ENCODE data around the gene CHN1.

Gene CHN1

DNA sequence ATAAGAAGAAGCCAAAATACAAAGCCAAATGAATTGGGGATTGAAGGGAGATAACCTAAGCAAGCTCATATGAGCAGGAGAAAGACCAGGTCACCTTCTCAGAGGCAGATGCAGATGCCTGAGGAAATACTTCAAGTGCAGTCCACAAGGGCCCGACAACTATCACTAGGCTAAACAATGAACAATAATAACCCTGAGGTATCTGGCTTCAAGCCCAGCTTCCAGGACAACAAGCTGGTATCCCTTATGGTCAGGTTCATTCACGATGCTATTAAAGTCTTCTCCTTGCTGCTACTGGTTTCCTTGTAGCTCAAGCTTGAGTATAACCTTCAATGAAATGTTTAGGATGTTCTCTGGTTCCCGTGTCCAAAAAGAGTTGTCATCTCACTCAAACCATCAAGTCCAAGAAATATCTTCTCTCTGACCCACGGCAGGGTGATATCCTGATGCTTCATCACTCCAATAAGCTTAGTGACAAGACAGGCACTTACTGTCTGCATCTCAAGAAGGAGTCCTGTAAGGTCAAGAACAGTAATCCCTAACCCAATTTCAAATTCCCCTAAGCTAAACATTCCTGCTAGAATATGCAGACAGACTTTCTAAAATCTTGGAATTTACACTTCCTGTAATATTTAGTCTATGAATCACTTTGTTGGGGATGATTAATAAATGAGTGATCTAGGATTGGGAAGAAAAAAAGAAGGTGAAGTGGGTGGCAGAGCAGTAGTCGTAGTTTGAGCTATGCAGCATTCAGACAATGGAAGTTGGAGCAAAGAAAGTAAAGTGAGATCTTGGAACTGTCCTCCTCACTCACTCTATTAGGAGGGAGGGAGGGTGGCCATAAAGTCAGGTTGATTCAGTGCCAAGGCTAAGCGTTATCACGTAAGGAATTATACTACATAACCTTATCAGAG, 33.1 kb downstream of the CHN1 start:
- DNase-seq (ENCODE audit: low read depth), result no peak

- DNase-seq (ENCODE audit: low read depth), result no peak
Measured at GRCh38 chr2:174970092-174970491, 35.1 kb downstream of the CHN1 start.

DNA sequence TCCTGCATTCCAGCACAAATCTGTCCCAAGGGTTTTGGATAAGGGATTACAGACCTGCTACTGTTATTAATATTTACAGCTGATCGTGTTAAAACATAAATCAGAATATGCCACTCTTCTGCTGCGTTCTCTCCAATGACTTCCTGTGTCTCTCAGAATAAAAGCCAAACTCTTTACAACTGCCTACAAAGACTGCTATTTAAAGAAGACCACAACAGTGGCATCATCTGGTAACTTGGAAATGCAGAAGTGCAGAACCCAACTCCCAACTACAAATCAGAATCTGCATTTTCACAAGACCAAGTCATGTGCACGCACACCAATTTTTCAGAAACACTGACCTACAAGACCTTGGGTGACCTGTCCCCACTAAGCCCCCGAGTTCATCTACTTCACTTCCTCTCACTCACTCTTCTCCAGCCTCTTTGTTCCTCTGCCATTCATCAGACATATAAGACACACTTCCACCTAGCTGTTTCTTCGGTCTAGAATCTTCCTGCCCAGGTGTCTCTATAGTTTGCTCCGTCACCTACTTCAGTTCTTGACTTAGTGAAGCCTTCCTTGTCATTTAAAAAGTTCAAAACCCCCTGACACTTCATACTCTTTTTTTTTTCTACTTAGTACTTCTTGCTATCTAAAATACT, 36.0 kb downstream of the CHN1 start:
- no peak for DNase-seq (ENCODE audit: low read depth)

GRCh38 chr2:174967691-174968260, 37.4 kb downstream of the CHN1 start:
- no peak for DNase-seq (ENCODE audit: low read depth)

DNA sequence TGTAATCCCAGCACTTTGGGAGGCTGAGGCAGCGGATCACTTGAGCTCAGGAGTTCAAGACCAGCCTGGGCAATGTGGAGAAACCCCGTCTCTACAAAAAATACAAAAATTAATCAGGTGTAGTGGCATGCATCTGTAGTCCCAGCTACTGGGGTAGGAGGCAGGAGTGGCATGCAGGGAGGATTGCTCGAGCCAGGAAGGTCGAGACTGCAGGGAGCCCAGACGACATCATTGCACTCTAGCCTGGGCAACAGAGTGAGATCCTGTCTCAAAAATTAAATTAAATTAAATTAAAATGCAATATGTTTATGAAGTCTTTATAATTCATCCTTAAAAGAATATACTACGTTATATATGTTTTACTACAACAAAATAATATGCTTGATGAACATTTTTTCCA, 38.1 kb downstream of the CHN1 start:
- no peak for DNase-seq (ENCODE audit: low read depth)

DNA sequence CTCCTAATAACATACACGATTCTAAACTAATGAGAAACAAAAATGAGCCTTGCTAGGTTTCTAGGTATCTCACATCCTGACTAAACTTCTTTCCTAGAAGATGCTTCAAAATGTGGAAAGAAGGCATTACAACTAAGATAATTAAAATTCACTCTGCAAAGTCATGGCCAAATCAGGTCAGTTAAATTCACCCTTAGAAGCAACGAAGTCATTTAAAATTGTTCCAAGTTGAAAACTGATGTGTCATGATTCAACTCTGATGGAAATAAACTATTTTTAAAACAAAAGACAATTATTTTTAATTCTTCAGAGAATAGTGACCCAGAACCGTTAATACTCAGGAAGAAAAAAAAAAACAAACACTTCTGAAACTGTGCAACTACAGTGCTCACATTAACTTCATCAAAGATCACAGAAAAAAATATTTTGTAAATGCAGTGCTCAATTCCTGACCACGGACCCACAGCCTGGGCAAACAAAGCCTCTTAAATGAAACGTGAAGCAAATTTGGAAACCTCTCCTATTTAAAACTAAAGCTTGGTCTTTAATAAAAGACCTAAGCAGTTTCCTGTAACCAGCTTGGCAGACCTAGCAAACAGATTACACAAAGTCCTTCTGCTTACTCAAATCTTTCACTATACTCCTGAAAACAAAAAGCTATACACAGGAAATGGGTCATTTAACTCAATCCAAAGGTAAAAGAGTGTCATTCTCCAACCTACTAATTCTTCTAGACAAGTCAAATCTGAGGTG, 39.0 kb downstream of the CHN1 start:
- DNase-seq (ENCODE audit: low read depth), result no peak

GRCh38 chr2:174965551-174965950, 39.6 kb downstream of the CHN1 start:
- DNase-seq (ENCODE audit: low read depth), result no peak

GRCh38 chr2:174964404-174964803, 40.8 kb downstream of the CHN1 start:
- no peak for DNase-seq (ENCODE audit: low read depth)

DNA sequence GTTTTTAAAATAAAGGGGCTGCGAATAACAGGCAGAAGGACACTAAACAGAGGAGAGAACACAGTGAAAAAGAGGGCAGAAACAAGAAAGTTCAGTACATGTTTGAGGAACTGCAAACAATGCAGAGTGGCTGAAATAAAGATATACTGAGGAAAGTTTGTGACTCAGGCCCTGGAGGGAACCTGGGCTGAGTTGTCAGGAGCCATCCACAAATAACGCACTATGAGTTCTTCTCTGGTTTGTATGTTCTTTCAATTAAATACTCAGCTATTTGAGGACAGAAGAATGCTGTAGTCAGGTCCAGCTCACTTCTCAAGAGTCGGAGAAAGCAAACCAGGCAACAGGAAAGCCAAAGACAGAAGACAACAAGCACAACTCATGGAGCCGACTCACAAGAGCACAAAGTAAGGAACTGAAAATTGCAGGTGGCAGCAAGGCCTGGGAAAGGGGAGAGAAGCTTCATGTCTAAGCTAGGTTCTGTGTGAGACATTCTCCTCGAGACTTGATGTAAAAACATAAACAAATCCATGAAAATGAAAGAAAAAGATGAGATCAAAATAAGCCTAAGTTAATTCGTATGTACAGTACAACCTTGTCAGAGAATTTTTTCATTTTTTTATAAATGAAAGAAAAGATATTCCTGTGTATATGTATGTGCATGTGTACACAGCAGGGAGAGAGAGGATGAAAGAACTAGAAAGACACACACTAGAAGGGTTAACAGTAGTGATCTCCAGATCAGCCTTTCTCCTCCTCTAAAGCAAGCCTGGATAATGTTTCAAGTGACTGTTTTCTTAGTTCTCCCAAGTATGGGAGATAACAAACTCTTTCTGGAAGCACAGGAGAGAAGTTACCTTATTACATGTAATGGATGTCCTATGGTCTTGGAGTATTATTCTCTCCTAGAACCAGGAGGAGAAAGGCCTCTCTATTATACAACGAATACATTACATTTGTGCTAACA, 41.5 kb downstream of the CHN1 start:
- no peak for DNase-seq (ENCODE audit: low read depth)

DNA sequence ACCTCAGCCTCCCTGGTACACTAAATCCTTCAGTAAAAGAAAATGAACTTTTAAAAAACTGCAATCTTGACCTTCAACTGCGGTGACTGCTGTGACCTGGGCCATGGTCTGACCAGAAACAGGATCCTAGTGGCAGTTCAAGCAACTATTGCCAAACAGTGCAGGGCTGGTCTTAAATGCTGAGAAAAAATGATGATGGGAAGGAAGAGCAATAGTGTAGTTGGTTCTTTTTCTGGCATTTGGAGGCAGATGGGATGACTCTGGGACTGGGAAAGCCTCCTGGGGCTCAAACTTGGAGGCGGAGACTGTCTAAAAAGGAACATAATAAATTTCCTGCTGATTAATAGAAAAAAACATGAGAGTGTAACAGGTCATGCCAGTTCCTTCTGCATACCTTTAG, 45.4 kb downstream of the CHN1 start:
- no peak for DNase-seq (ENCODE audit: low read depth)

GRCh38 chr2:174957050-174957449, 48.1 kb downstream of the CHN1 start:
- DNase-seq (ENCODE audit: low read depth), result no peak

DNA sequence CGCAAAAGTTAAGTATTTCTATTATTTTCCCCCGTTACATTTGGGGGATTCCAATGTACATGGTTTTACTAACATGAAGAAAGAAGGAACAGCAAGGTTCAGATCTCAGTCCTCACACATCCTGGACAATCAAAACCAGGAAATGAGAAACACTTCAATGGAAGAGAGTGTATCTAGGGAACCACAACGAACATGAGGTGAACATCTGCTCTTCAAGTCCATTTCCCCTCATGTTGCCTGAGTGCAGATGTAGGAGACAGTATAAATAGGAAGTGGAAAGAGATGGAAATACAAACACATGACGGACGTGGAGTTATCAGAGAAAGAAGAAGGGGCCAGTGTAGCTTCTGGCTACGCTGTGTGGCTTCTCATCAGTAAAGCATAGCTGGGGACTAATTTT, 52.6 kb downstream of the CHN1 start:
- no peak for DNase-seq (ENCODE audit: low read depth)

GRCh38 chr2:174951745-174952144, 53.4 kb downstream of the CHN1 start:
- no peak for DNase-seq (ENCODE audit: low read depth)

DNA sequence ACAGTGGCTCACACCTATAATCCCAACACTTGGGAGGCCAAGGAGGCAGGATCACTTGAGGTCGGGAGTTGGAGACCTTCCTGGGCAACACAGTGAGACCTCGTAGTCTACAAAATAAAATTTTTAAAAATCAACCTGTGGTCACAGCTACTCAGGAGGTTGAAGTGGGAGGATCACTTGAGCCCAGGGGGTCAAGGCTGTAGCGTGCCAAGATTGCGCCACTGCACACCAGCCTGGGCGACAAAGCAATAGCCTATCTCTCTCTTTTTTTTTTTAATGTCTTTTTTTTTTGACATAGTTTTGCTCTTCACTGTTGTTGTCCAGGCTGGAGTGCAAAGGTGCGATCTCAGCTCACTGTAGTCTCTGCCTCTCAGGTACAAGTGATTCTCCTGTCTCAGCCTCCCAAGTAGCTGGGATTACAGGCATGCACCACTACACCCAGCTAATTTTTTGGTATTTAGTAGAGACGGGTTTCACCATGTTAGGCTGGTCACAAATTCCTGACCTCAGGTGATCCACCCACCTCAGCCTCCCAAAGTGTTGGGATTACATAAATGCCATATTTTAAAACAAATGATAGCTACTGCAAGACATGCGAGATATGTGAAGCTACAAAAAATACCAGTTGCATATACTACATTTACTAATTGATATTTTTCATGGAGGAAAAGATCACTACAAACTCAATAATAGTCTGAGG, 55.0 kb downstream of the CHN1 start:
- no peak for DNase-seq (ENCODE audit: low read depth)

- DNase-seq (ENCODE audit: low read depth), result no peak
Measured at GRCh38 chr2:174945601-174946260, 59.5 kb downstream of the CHN1 start.

- DNase-seq (ENCODE audit: low read depth), result no peak
Measured at GRCh38 chr2:174939046-174939445, 66.1 kb downstream of the CHN1 start.

GRCh38 chr2:174931724-174932123, 73.5 kb downstream of the CHN1 start:
- DNase-seq (ENCODE audit: low read depth), result no peak

- DNase-seq (ENCODE audit: low read depth), result no peak
Measured at GRCh38 chr2:174929786-174930185, 75.4 kb downstream of the CHN1 start.

- DNase-seq (ENCODE audit: low read depth), result no peak
Measured at GRCh38 chr2:174925046-174925784, 80.0 kb downstream of the CHN1 start.

All from stimulated activated CD8-positive, alpha-beta memory T cell treated with anti-CD3 and anti-CD28 coated beads, Interleukin-7, amount 100 ng/mL, for 24 hours (primary cell).